ENCODE data around the gene MAPK8IP2.

DNA sequence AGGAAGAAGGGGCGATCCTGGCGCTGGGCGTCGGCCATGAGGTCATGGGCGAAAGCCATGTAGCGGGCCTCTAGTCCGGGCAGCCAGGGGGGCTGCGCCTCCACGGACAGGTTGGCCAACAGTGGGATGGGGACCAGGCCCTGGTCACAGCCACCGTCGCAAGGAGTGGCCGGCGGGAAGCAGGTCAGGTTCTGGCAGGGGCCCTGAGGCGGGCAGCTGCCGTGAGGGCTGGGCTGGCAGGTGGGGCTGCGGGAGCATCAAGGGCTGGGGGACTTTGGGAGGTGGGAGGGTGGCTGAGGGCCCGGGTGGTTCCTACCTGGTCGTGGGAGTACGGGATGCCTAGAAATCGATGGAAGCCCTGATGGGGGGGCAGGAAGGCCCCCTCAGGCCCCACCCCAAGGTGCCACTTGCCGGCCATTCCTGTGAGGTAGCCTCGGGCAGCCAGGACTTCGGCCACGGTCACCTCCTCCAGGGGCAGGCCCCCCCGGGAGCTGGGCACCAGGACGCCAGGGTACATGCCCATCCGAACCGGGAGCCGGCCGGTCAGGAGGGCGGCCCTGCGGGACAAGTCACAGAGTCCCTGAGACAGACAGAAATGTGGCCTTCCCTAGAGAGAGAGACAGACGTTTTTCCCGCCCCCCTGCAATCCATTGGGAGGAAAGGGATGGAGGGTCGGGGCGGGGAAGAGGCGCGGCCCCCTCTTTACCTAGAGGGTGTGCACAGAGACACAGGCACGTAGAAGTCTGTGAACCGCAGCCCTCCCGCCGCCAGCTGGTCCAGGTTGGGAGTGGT is 26.5 kb downstream of the MAPK8IP2 start:
- TF ChIP-seq BRD4 (CRISPR knock-in tag; IDR thresholded peaks at IDR 0.05) (no peak), ZNF138 (CRISPR knock-in tag; IDR thresholded peaks at IDR 0.05; ENCODE audit: low read depth) (no peak), MAZ (IDR thresholded peaks at IDR 0.05; ENCODE audit: borderline replicate concordance, low read depth, low read length) (no peak), MAZ (CRISPR knock-in tag; IDR thresholded peaks at IDR 0.05; ENCODE audit: low read depth) (no peak), EP300 (IDR thresholded peaks at IDR 0.05; ENCODE audit: low read depth in 2 of 2, low read length in 2 of 2) (no peak), EP300 (CRISPR knock-in tag; IDR thresholded peaks at IDR 0.05; ENCODE audit: borderline replicate concordance) (no peak), NFAT5 (CRISPR knock-in tag; IDR thresholded peaks at IDR 0.05) (no peak), CTCF (CRISPR knock-in tag; IDR thresholded peaks at IDR 0.05) (no peak)
